ENCODE measurements around the gene VAV3.

Gene VAV3

DNA sequence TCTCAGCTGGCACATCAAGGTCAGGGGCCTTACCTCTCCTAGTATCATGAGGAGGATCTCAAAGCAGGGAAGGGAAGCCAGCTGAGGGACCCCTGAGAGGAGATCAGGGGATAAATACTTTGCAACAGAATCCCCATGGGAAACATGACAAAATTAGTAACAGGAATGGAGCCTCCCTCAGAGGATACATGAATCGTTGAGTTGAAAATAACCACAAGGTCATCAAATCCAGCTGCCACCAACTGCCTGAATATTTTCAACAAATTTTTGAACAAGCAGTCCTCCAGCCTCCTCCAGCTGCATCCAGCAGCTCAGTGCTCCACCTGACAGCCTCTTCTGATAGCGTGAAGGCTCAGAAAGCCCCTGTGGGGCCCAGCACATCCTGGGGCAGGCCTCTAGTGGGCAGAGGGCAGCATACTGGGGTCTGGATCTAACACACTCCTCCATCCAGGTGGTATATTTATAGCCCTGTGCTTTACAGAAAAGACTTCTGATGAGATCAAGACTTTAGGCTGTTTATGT, 419.9 kb downstream of the VAV3 start:
- no peak for DNase-seq
- Mint-ChIP-seq H3K9me3 (no peaks in the 10 kb centered on the region), H3K27me3 (peaks cover 3% of the 10 kb centered on the region), H3K4me1 (no peaks in the 10 kb centered on the region), H3K27ac (no peak overlapping the region), H3K4me3 (no peak overlapping the region), H3K36me3 (no peaks in the 10 kb centered on the region)
- CTCF ChIA-PET, result no interaction called here

DNA sequence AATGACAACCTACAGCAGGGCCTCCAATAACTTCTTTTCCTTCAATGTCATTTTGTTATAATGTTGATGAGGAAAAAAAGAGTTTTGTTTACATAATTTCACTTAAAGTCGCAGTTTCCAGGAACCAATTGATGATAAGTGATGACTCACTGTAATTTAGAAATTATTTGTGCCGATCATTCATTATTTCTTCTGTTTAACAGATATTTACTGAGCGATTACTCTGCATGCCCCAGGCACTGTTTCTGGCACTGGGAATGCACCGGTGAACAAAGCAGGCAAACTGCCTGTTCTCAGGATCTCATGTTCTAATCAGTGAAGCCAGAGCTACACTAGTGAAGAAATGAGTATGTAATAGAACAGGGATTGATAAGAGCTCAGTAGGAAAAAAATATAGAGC, 420.7 kb downstream of the VAV3 start:
- Mint-ChIP-seq H3K36me3 (no peaks in the 10 kb centered on the region), H3K27me3 (peaks cover 6% of the 10 kb centered on the region), H3K9me3 (no peaks in the 10 kb centered on the region), H3K4me3 (no peak overlapping the region), H3K4me1 (no peaks in the 10 kb centered on the region), H3K27ac (no peak overlapping the region)
- CTCF ChIA-PET, result no interaction called here
- DNase-seq, result no peak

DNA sequence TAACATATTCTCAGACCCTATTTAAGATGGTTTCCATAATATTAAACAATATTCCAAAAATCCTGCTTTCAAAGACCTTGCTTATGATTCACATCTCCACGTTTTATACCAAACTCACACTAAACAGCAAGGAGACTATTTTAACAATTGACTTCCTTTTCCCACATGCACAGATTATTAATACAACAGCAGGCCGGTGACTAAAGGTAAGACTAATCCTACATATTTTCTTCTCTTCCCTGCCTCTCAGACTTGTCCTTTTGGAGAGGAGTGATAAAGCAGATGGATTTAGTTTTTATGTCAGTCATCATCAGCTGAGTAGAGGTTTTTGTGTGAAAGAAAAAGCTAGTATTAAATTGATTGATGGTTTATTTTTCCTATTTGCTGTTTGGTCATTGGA, 423.6 kb downstream of the VAV3 start:
- no peak for DNase-seq
- Mint-ChIP-seq H3K9me3 (no peaks in the 10 kb centered on the region), H3K4me1 (no peaks in the 10 kb centered on the region), H3K4me3 (no peak overlapping the region), H3K27ac (no peak overlapping the region), H3K36me3 (no peaks in the 10 kb centered on the region), H3K27me3 (peaks cover 6% of the 10 kb centered on the region)
- CTCF ChIA-PET, result no interaction called here

DNA sequence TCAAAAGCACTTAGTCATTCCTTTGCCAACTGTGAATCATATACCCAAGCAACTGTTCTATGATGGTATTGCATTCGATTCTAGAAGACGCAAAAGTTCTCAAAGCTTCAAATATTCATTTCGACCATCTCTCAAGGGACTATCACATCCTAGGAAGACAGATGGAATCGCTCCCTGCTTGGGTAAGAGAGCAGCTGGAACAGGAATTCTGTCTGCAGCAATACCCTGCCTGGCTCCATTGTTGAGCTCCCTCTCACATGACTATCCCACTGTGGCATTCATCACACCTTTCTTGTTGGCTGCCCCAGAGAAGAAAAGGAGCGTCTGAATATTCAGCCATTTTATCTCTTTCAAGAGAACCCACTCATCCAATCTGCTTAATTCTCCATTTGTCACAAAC, 426.5 kb downstream of the VAV3 start:
- Mint-ChIP-seq H3K27ac (no peak overlapping the region), H3K9me3 (no peaks in the 10 kb centered on the region), H3K36me3 (no peaks in the 10 kb centered on the region), H3K4me3 (no peak overlapping the region), H3K4me1 (no peaks in the 10 kb centered on the region), H3K27me3 (peaks cover 6% of the 10 kb centered on the region)
- DNase-seq, result no peak
- CTCF ChIA-PET, result interaction anchor here (0.6 kb wide), 1 partner anchor 34 kb away, joined by 4 read pairs; no protein-coding TSS in a partner anchor

GRCh38 chr1:107536266-107536665, 428.7 kb downstream of the VAV3 start:
- no peak for DNase-seq
- Mint-ChIP-seq H3K27me3 (peaks cover 4% of the 10 kb centered on the region), H3K4me1 (no peaks in the 10 kb centered on the region), H3K27ac (no peak overlapping the region), H3K9me3 (no peaks in the 10 kb centered on the region), H3K4me3 (no peak overlapping the region), H3K36me3 (no peaks in the 10 kb centered on the region)
- CTCF ChIA-PET, result no interaction called here

GRCh38 chr1:107535091-107535490, 429.9 kb downstream of the VAV3 start:
- H3K4me3 Mint-ChIP-seq, result no peak overlapping the region
- H3K27me3 Mint-ChIP-seq, result peaks cover 4% of the 10 kb centered on the region
- no peaks in the 10 kb centered on the region for H3K36me3 Mint-ChIP-seq
- CTCF ChIA-PET, result no interaction called here
- no peak for DNase-seq
- H3K4me1 Mint-ChIP-seq, result no peaks in the 10 kb centered on the region
- H3K9me3 Mint-ChIP-seq, result no peaks in the 10 kb centered on the region
- no peak overlapping the region for H3K27ac Mint-ChIP-seq

DNA sequence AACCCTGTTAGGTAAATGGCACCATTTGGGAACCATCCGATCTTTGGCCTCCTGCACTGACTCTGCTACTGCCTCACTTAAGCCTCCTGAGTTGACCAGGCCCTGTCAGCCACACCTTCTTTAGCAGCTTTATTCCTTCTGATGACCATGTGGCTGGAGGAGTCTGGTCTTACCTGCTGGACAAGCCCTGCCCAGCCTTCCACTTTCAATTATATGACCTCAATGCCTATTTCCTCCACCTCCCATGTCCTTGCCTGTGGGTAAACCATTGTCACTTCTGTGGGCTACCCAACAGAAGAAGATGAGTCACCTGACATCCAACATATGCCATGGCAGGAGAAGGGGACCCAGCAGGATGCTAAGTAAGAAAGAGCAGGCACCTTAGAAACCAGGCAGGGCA, 430.3 kb downstream of the VAV3 start:
- Mint-ChIP-seq H3K36me3 (no peaks in the 10 kb centered on the region), H3K27me3 (peaks cover 4% of the 10 kb centered on the region), H3K4me1 (no peaks in the 10 kb centered on the region), H3K27ac (no peak overlapping the region), H3K9me3 (no peaks in the 10 kb centered on the region), H3K4me3 (no peak overlapping the region)
- CTCF ChIA-PET, result no interaction called here
- DNase-seq, result no peak

- no peak overlapping the region for H3K4me3 Mint-ChIP-seq
- H3K27ac Mint-ChIP-seq, result no peak overlapping the region
- no peaks in the 10 kb centered on the region for H3K36me3 Mint-ChIP-seq
- CTCF ChIA-PET, result no interaction called here
- H3K9me3 Mint-ChIP-seq, result no peaks in the 10 kb centered on the region
- H3K4me1 Mint-ChIP-seq, result no peaks in the 10 kb centered on the region
- no peaks in the 10 kb centered on the region for H3K27me3 Mint-ChIP-seq
- DNase-seq, result no peak
These were observed 431.5 kb downstream of the VAV3 start for GRCh38 chr1:107533436-107533835.

DNA sequence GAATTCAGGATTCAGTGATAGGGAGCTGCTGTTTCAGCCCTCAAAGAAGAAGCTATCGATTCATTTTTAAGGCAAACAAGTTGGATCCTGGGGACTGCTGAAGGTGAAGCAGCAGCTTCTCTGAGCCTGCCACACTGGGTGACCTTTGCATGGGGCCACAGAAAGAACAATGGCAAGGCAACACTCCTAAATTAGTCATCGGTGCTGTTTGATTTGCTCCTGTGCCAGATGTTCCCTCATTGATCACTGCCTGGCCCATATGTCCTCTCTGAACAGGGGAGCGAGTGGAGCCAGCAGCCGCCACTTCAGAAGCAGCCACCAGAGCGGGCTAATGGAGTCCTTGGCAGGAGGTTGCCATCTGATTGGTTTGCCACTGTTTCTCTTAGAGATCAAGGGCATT, 432.7 kb downstream of the VAV3 start:
- CTCF ChIA-PET, result no interaction called here
- no peak overlapping the region for H3K4me3 Mint-ChIP-seq
- H3K27ac Mint-ChIP-seq, result no peak overlapping the region
- H3K36me3 Mint-ChIP-seq, result no peaks in the 10 kb centered on the region
- no peaks in the 10 kb centered on the region for H3K9me3 Mint-ChIP-seq
- H3K4me1 Mint-ChIP-seq, result no peaks in the 10 kb centered on the region
- DNase-seq, result no peak
- H3K27me3 Mint-ChIP-seq, result no peaks in the 10 kb centered on the region

GRCh38 chr1:107531065-107531908, 433.7 kb downstream of the VAV3 start:
- CTCF ChIA-PET, result interaction anchor here (1.2 to 4.0 kb wide), 2 partner anchors 100 to 131 kb away, joined by 3 to 23 read pairs; no protein-coding TSS in a partner anchor
- no peak for DNase-seq
- H3K4me1 Mint-ChIP-seq, result no peaks in the 10 kb centered on the region
- H3K36me3 Mint-ChIP-seq, result no peaks in the 10 kb centered on the region
- no peak overlapping the region for H3K4me3 Mint-ChIP-seq
- no peaks in the 10 kb centered on the region for H3K27me3 Mint-ChIP-seq
- no peak overlapping the region for H3K27ac Mint-ChIP-seq
- H3K9me3 Mint-ChIP-seq, result no peaks in the 10 kb centered on the region

- CTCF ChIA-PET, result interaction anchor here (1.2 to 4.0 kb wide), 2 partner anchors 100 to 130 kb away, joined by 3 to 23 read pairs; no protein-coding TSS in a partner anchor
These were observed 434.4 kb downstream of the VAV3 start for GRCh38 chr1:107530543-107530942.

DNA sequence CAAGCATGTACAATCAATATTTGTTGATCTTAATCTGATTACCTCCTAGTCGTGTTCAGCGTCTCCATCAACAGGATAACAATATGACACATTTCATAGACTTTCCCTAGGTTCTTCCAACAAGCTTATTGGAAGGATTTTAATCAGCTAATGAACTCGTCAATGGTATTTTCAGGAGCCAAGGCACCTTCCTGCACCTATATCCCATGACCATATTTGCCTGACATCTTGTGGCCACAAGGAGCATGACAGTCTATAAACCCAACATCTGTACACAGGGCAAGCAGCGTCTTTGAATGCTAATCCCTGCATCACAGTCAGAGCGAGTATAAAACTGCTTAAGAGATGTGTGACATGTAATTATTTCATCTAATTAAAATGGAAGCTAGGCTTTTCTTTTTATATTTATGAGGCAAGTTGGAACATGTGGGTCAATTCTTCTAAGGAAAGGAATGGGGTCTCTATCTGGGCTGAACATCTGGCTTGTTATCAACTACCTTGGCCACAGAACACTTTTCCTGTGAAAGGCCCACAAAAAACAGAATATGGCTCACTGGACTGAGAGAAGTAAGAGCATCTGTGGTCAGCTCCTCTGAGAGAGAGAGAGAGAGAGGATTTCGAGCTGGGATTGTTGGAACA, 435.4 kb downstream of the VAV3 start:
- peak; percentile 21 for DNase-seq
- H3K4me3 Mint-ChIP-seq, result no peak overlapping the region
- H3K27me3 Mint-ChIP-seq, result no peaks in the 10 kb centered on the region
- no peaks in the 10 kb centered on the region for H3K36me3 Mint-ChIP-seq
- CTCF ChIA-PET, result interaction anchor here (1.0 to 4.0 kb wide), 8 partner anchors 12 to 129 kb away, joined by 3 to 23 read pairs (median 3); no protein-coding TSS in a partner anchor
- H3K27ac Mint-ChIP-seq, result no peak overlapping the region
- no peaks in the 10 kb centered on the region for H3K4me1 Mint-ChIP-seq
- H3K9me3 Mint-ChIP-seq, result no peaks in the 10 kb centered on the region

More at GRCh38 chr1:107530543-107530942, 434.4 kb downstream of the VAV3 start:
- no peak for DNase-seq
- Mint-ChIP-seq H3K27ac (no peak overlapping the region), H3K4me1 (no peaks in the 10 kb centered on the region), H3K36me3 (no peaks in the 10 kb centered on the region), H3K4me3 (no peak overlapping the region), H3K27me3 (no peaks in the 10 kb centered on the region), H3K9me3 (no peaks in the 10 kb centered on the region)

DNA sequence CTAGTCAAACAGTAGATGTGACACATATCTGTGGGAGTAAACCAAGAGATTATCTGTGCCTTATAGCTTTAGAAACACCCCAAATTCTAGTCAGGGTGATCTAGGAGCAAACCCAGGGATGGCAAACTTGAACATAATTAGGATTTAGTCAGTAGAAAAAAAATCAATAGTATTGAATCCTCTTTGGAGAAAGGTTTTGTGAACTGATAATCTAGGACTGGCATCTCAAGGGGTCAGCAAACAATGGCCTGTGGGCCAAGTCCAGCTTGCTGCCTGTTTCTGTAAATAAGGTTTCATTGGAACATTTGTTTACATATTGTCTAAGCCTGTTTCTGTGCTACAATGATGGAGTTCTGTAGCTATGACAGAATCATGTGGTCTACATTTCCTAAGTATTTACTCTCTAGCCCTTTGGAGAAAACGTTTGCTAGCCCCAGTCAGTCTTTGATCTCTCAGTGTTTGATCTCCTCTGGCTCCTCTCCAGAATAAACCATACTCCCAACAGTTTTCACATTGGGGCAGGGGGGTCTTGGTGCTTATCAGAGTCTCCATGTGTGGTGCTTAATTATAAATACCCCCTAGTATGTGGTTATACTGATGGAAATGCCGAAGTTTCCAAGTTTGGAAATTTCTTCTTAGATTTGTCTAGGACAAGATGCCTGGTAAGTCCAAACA, 438.3 kb downstream of the VAV3 start:
- Mint-ChIP-seq H3K4me1 (no peaks in the 10 kb centered on the region), H3K27me3 (no peaks in the 10 kb centered on the region), H3K36me3 (no peaks in the 10 kb centered on the region), H3K4me3 (no peak overlapping the region), H3K27ac (no peak overlapping the region), H3K9me3 (no peaks in the 10 kb centered on the region)
- no peak for DNase-seq
- CTCF ChIA-PET, result no interaction called here

DNA sequence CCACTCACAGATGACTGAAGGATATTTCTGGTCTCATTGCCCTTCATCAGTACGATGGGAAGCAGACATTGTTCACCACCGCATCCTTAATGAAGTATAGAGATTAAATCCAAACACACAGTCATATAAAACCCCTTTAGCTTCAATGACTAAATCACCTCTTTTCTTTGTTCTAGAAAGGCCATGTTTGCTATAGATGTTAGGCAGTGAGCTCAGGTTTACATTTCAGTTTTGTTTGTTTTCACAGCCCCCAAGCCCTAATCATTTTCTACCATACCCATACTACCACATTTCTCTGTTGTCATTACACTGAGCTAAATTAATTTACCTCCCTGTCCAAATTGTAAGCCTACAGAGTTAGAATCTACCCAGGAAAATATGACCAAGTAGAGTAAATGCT, 439.0 kb downstream of the VAV3 start:
- Mint-ChIP-seq H3K36me3 (no peaks in the 10 kb centered on the region), H3K4me1 (no peaks in the 10 kb centered on the region), H3K4me3 (no peak overlapping the region), H3K27ac (no peak overlapping the region), H3K9me3 (no peaks in the 10 kb centered on the region), H3K27me3 (no peaks in the 10 kb centered on the region)
- CTCF ChIA-PET, result no interaction called here
- DNase-seq, result no peak
